Mesothelial cell of epicardium (in vitro differentiated cells): ENCODE results near the gene PRKRIP1. TPM values are rescaled to one million over a fixed set of nuclear protein-coding genes. Genes with fewer than 3 reads are reported as not detected.

Experiments used
- DNase-seq, 2 experiments: peaks; one replicate each; pipeline ENCODE4 v3.0.0; 2021; ENCODE audit warnings: low spot score in 2 of 2; ENCODE audit not compliant: unreplicated experiment in 2 of 2
- H3K27ac Mint-ChIP-seq: 2 replicates; pipeline ENCODE4 v1.8.0; 2021; ENCODE audit warnings: mixed read lengths
- H3K27me3 Mint-ChIP-seq: 2 replicates; pipeline ENCODE4 v1.8.0; 2021; ENCODE audit warnings: low read depth, mixed read lengths
- H3K36me3 Mint-ChIP-seq: 2 replicates; pipeline ENCODE4 v1.8.0; 2021; ENCODE audit warnings: mixed read lengths
- H3K4me1 Mint-ChIP-seq: 2 replicates; pipeline ENCODE4 v1.8.0; 2021; ENCODE audit warnings: mixed read lengths
- H3K4me3 Mint-ChIP-seq: 2 replicates; pipeline ENCODE4 v1.8.0; 2021; ENCODE audit warnings: mild to moderate bottlenecking, moderate library complexity, mixed read lengths
- H3K9me3 Mint-ChIP-seq: 2 replicates; pipeline ENCODE4 v1.8.0; 2021; ENCODE audit warnings: mixed read lengths
- total RNA-seq: library from RNA; stranded (reverse); gene quantifications from 3 replicates; pipeline ENCODE4 v1.2.1, GENCODE V29; 2021
- TF ChIP-seq, protein P1 (sequence below): fragments of 200-600 bp; sonication (generic); IDR thresholded peaks from one replicate; pipeline ENCODE4 v1.5.0; 2021; ENCODE audit warnings: antibody characterized with exemption; ENCODE audit not compliant: unreplicated experiment

The PRKRIP1 gene
- total RNA-seq, 1 donor from 2014 or later: 50.3 TPM

DNA sequence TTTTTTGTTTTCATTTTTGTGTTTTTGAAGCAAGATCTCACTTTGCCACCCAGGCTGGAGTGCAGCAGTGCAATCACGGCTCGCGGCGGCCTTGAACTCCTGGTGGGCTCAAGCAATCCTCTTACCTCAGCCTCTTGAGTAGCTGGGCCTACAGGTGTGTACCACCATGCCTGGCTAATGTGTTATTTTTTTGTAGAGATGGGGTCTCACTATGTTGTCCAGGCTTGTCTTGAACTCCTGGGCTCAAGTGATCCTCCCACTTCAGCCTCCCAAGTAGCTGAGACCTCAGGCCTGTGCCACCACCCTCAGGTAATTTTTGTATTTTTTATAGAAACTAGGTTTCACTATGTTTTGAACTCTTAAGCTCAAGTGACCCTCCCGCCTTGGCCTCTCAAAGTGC is 14.8 kb downstream of the PRKRIP1 start:
- Mint-ChIP-seq H3K4me1 (no peaks in the 10 kb centered on the region), H3K9me3 (peaks cover 16% of the 10 kb centered on the region), H3K27me3 (no peaks in the 10 kb centered on the region), H3K4me3 (no peak overlapping the region), H3K27ac (no peak overlapping the region), H3K36me3 (peaks cover 65% of the 10 kb centered on the region)
- no peak for DNase-seq
- TF ChIP-seq, protein P1, sequence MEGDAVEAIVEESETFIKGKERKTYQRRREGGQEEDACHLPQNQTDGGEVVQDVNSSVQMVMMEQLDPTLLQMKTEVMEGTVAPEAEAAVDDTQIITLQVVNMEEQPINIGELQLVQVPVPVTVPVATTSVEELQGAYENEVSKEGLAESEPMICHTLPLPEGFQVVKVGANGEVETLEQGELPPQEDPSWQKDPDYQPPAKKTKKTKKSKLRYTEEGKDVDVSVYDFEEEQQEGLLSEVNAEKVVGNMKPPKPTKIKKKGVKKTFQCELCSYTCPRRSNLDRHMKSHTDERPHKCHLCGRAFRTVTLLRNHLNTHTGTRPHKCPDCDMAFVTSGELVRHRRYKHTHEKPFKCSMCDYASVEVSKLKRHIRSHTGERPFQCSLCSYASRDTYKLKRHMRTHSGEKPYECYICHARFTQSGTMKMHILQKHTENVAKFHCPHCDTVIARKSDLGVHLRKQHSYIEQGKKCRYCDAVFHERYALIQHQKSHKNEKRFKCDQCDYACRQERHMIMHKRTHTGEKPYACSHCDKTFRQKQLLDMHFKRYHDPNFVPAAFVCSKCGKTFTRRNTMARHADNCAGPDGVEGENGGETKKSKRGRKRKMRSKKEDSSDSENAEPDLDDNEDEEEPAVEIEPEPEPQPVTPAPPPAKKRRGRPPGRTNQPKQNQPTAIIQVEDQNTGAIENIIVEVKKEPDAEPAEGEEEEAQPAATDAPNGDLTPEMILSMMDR: no peak

DNA sequence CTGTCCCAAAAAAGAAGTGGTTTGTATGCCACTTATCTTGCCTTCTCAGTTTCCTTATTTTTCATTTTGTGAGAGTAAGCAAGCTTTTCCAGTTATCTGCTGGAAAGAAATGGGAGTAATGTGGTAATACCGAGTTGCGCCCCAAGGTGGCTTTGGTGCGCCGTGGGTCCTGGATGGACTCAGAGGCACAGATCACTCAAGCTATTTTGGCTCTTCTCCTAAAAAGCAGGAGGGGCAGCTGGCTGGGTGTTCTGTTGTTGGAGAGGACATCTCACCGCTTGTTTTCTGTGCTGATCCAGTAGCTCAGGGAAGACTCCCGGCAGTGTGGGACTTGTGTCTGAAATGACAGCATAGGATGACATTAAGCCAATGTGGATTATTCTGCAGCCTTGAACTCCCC is 16.4 kb downstream of the PRKRIP1 start:
- peaks cover 16% of the 10 kb centered on the region for H3K9me3 Mint-ChIP-seq
- TF ChIP-seq, protein P1: peak; percentile 55
- H3K4me3 Mint-ChIP-seq: no peak overlapping the region
- no peak overlapping the region for H3K27ac Mint-ChIP-seq
- no peak for DNase-seq
- no peaks in the 10 kb centered on the region for H3K4me1 Mint-ChIP-seq
- H3K27me3 Mint-ChIP-seq: no peaks in the 10 kb centered on the region
- peaks cover 66% of the 10 kb centered on the region for H3K36me3 Mint-ChIP-seq

DNA sequence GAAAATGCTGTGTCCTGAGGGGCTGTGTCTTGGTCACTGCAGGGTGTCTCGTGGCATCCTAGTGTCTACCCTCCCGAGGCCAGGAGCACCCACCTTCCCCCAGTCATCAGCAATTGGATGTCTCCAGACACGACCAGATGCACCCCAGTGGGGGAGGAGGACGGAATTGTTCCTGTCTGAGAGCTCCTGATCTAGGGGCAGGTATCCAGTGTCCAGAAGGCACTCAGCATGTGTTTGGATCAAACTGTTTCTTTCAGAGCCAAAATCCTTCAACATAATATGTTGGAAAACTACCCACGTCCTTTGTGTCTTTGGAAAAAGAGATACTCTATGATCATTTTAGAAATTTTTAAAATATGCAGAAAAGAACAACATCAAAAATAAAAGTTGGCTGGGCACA is 16.9 kb downstream of the PRKRIP1 start:
- H3K36me3 Mint-ChIP-seq: peaks cover 61% of the 10 kb centered on the region
- TF ChIP-seq, protein P1: no peak
- H3K9me3 Mint-ChIP-seq: peaks cover 16% of the 10 kb centered on the region
- DNase-seq: no peak
- no peaks in the 10 kb centered on the region for H3K4me1 Mint-ChIP-seq
- no peak overlapping the region for H3K27ac Mint-ChIP-seq
- no peaks in the 10 kb centered on the region for H3K27me3 Mint-ChIP-seq
- no peak overlapping the region for H3K4me3 Mint-ChIP-seq

DNA sequence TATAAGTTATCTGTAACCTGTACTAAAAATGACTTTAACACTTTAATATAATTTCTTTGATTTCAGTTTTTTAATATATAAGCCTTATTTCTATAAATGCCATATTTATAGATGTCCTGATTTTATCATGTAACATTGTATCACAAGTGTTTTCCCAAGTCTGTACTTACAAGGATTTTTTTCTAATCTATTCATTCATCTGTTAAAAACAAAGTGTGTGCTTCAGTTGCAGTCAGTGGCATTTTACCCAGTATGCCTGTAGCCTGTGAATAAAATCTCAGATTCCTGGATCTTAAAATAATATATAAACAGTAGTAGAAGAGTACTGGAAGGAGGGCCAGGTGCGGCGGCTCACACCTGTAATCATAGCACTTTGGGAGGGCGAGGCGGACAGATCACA is 17.4 kb downstream of the PRKRIP1 start:
- no peak overlapping the region for H3K4me3 Mint-ChIP-seq
- no peaks in the 10 kb centered on the region for H3K4me1 Mint-ChIP-seq
- peaks cover 16% of the 10 kb centered on the region for H3K9me3 Mint-ChIP-seq
- H3K27me3 Mint-ChIP-seq: no peaks in the 10 kb centered on the region
- no peak overlapping the region for H3K27ac Mint-ChIP-seq
- peaks cover 59% of the 10 kb centered on the region for H3K36me3 Mint-ChIP-seq
- TF ChIP-seq, protein P1: no peak
- DNase-seq: no peak

DNA sequence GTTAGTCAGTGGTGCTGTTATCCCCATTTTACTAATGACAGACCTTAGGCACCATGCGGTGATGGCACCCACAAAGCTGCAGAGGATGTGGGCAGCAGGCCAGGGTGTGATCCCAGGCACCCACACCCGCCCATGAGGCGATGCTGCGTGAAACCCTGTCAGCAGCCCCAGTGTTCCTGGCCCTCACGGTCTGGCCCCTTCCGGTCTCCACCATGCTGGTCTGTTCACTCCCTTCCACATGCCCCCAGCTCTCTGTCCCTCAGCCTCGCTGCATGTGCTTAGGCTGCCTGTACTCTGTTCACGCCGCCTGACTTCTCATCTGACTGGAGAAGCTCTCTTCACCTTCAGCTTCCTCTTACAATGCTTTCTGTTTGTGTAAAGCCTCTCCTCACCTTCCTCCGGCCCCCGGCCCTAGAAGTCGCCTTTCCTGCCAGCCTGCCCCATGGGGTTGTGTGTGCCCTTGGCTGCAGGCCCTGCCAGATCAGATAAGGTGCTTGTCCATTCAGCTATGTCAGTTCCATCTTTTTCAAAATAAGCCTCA is 19.6 kb downstream of the PRKRIP1 start:
- Mint-ChIP-seq H3K27ac (no peak overlapping the region), H3K27me3 (no peaks in the 10 kb centered on the region), H3K4me1 (no peaks in the 10 kb centered on the region)

More for the DNA sequence above, 19.6 kb downstream of the PRKRIP1 start:
- Mint-ChIP-seq H3K9me3 (peaks cover under 1% of the 10 kb centered on the region), H3K36me3 (peaks cover 46% of the 10 kb centered on the region), H3K4me3 (no peak overlapping the region)
- no peak for DNase-seq
- TF ChIP-seq, protein P1: no peak
